HepG2 (cell line): ENCODE measurements around the gene PSME3IP1. TPM values are rescaled to one million over a fixed set of nuclear protein-coding genes. Genes with fewer than 3 reads are reported as not detected.

Experiments used
- ATAC-seq: fragments of 200-7000 bp; cut with Tn5 transposase; 3 replicates; pipeline ENCODE4 v1.9.1; 2020; ENCODE audit warnings: mild to moderate bottlenecking, moderate library complexity
- BruUV-seq: library from RNA; stranded (reverse); fragments of 400-500 nt; replicated peaks from 2 replicates; lab custom pipeline; 2021; lab: Mats Ljungman, UMichigan
- CTCF ChIA-PET: fragments of 300-600 bp; formaldehyde crosslinking; extraction: SDS; loops from one replicate; lab custom pipeline; 2021; ENCODE audit warnings: low total read pairs, inconsistent platforms, low intra/inter-chr PET ratio; lab: Yijun Ruan, JAX
- POLR2A ChIA-PET: fragments of 350-600 bp; sonication (Branson Sonifier 250); formaldehyde crosslinking; loops from one replicate; lab custom pipeline; 2020; ENCODE audit warnings: antibody characterized with exemption, inconsistent platforms; lab: Yijun Ruan, JAX
- DNase-seq: peaks from one replicate; pipeline ENCODE4 v3.0.0-alpha.2; 2015; ENCODE audit warnings: low spot score
- FAIRE-seq: peaks from 3 replicates; lab custom pipeline; 2011; peaks lifted over from hg19 to GRCh38; lab: Jason Lieb, UNC
- H2AFZ ChIP-seq: one replicate; pipeline ENCODE4 v1.6.1; 2011; ENCODE audit warnings: low read length, inconsistent platforms
- H3K27ac ChIP-seq: fragments of 300-600 bp; 3 replicates; pipeline ENCODE4 v1.8.0; 2011; ENCODE audit warnings: mixed run types, mild to moderate bottlenecking, mixed read lengths, low read length, inconsistent platforms; ENCODE audit not compliant: insufficient read depth; ENCODE audit errors: extremely low read length
- H3K27me3 ChIP-seq, 2 experiments: fragments of 200-600 bp in 1 of 2; 2 replicates in 1 of 2; 3 replicates in 1 of 2; pipeline versions ENCODE4 v1.6.0 to v1.8.0; 2011; ENCODE audit warnings: low read length in 2 of 2, mild to moderate bottlenecking in 2 of 2, moderate library complexity in 2 of 2, inconsistent platforms in 1 of 2; ENCODE audit not compliant: insufficient read depth in 2 of 2, control insufficient read depth in 1 of 2
- H3K36me3 ChIP-seq, 2 experiments: fragments of 200-600 bp in 1 of 2; replicated peaks in 1 of 2; 2 replicates in 1 of 2; 3 replicates in 1 of 2; pipeline versions ENCODE4 v1.5.1 to v1.8.0; 2011; ENCODE audit warnings: low read length in 2 of 2, inconsistent platforms in 1 of 2; ENCODE audit not compliant: insufficient read depth in 2 of 2, control insufficient read depth in 1 of 2
- H3K4me1 ChIP-seq: 2 replicates; pipeline ENCODE4 v1.5.1; 2012; ENCODE audit warnings: low read length, inconsistent platforms; ENCODE audit not compliant: insufficient read depth
- H3K4me2 ChIP-seq: 2 replicates; pipeline ENCODE4 v1.6.0; 2011; ENCODE audit warnings: low read depth, low read length, inconsistent platforms
- H3K4me3 ChIP-seq, 3 experiments: fragments of 200-600 bp in 1 of 3; sonication (generic), shearing (Covaris generic) in 1 of 3; replicated peaks in 1 of 3; 2 replicates each; pipeline ENCODE4 v1.5.1; 2011 to 2016; ENCODE audit warnings: low read length in 3 of 3, inconsistent platforms in 2 of 3, low read depth in 2 of 3, mild to moderate bottlenecking in 2 of 3, control low read depth in 1 of 3, mixed read lengths in 1 of 3; ENCODE audit not compliant: insufficient read depth in 1 of 3
- H3K79me2 ChIP-seq: one replicate; pipeline ENCODE4 v1.6.1; 2011; ENCODE audit warnings: low read length, inconsistent platforms; ENCODE audit not compliant: insufficient read depth
- H3K9ac ChIP-seq: 2 replicates; pipeline ENCODE4 v1.6.0; 2011; ENCODE audit warnings: mild to moderate bottlenecking, low read depth, low read length, inconsistent platforms; ENCODE audit not compliant: insufficient read depth
- H3K9me3 ChIP-seq: 2 replicates; pipeline ENCODE4 v1.5.1; 2012; ENCODE audit warnings: mild to moderate bottlenecking, low read length
- H4K20me1 ChIP-seq: 2 replicates; pipeline ENCODE4 v1.6.0; 2011; ENCODE audit warnings: inconsistent platforms, mild to moderate bottlenecking, low read length, moderate library complexity; ENCODE audit not compliant: insufficient read depth
- ATF7-NPFF ChIP-seq: sonication (generic); formaldehyde crosslinking; IDR thresholded peaks from 2 replicates; pipeline ENCODE4 v1.8.1; 2023; ENCODE audit warnings: mild to moderate bottlenecking, low read depth, missing genetic modification reagents, moderate library complexity
- HNRNPK ChIP-seq: fragments of 200-400 bp; formaldehyde crosslinking; IDR thresholded peaks from 2 replicates; pipeline ENCODE4 v1.6.1; 2018; ENCODE audit warnings: low read length, low read depth, moderate library complexity, mild to moderate bottlenecking; ENCODE audit not compliant: poor library complexity, severe bottlenecking
- MYNN ChIP-seq: sonication (generic); formaldehyde crosslinking; IDR thresholded peaks from 2 replicates; pipeline ENCODE4 v1.4.0; 2020; ENCODE audit warnings: mild to moderate bottlenecking, low read depth, missing genetic modification reagents
- NKX3-1 ChIP-seq: sonication (generic); formaldehyde crosslinking; IDR thresholded peaks from 2 replicates; pipeline ENCODE4 v1.5.0; 2020; ENCODE audit warnings: missing genetic modification reagents
- POLR2A ChIP-seq, 2 experiments: IDR thresholded peaks; 2 replicates each; pipeline ENCODE4 v1.6.1; 2011; ENCODE audit warnings: low read depth in 2 of 2, low read length in 2 of 2, mild to moderate bottlenecking in 1 of 2, moderate library complexity in 1 of 2; ENCODE audit not compliant: insufficient read depth in 1 of 2
- SRSF4 ChIP-seq: fragments of 200-400 bp; formaldehyde crosslinking; IDR thresholded peaks from one replicate; pipeline ENCODE4 v1.6.1; 2018; ENCODE audit warnings: mild to moderate bottlenecking, low read depth, low read length, moderate library complexity; ENCODE audit not compliant: poor library complexity, severe bottlenecking
- ZNF20 ChIP-seq: sonication (generic); formaldehyde crosslinking; IDR thresholded peaks from 2 replicates; pipeline ENCODE4 v1.4.0; 2020; ENCODE audit warnings: mild to moderate bottlenecking, moderate library complexity, missing genetic modification reagents
- ZNF496 ChIP-seq: sonication (generic); formaldehyde crosslinking; IDR thresholded peaks from 2 replicates; pipeline ENCODE4 v1.8.1; 2023; ENCODE audit warnings: mild to moderate bottlenecking, moderate library complexity, missing genetic modification reagents; ENCODE audit not compliant: insufficient replicate concordance
- ZNF530 ChIP-seq: sonication (generic); formaldehyde crosslinking; IDR thresholded peaks from 2 replicates; pipeline ENCODE4 v1.5.0; 2020; ENCODE audit warnings: low read depth, mild to moderate bottlenecking, missing genetic modification reagents
- ZNF564 ChIP-seq: sonication (generic); formaldehyde crosslinking; IDR thresholded peaks from 2 replicates; pipeline ENCODE4 v1.8.1; 2023; ENCODE audit warnings: mild to moderate bottlenecking, missing genetic modification reagents
- ZNF724P ChIP-seq: sonication (generic); formaldehyde crosslinking; IDR thresholded peaks from 2 replicates; pipeline ENCODE4 v1.8.0; 2022; ENCODE audit warnings: missing genetic modification reagents, borderline replicate concordance
- ZNF772 ChIP-seq: sonication (generic); formaldehyde crosslinking; IDR thresholded peaks from 2 replicates; pipeline ENCODE4 v1.5.0; 2020; ENCODE audit warnings: mild to moderate bottlenecking, missing genetic modification reagents
- WGBS: methylation state at CpG from one replicate; pipeline ENCODE4 v1.1.6; 2017; ENCODE audit warnings: low lambda C conversion rate; 5-methylcytosine and 5-hydroxymethylcytosine counted together
- in situ Hi-C: cut with HindIII; loops from 2 replicates; pipeline ENCODE4 v1.10.0; 2017; ENCODE audit warnings: low pct_unique_long_range_greater_than_20kb; ENCODE audit not compliant: extremely low pct_ligation_motif_present
- intact Hi-C: fragments of 100-400 bp; cut with micrococcal nuclease; formaldehyde crosslinking; loops from one replicate; pipeline ENCODE4 v1.10.0; 2022; ENCODE audit not compliant: unreplicated experiment
- polyA plus RNA-seq, 8 experiments: library from polyadenylated mRNA; depleted of rRNA in 3 of 8; stranded (reverse) in 7 of 8; unstranded in 1 of 8; fragments of >200 nt; fragmentation: Illumina TruSeq in 4 of 8; extraction: Trizol in 4 of 8; gene quantifications; 2 replicates each; pipeline versions ENCODE4 v1.2.1 to v1.2.3, GENCODE V29; 2011 to 2016; ENCODE audit warnings: low read depth in 4 of 8, missing spikeins in 1 of 8, mixed read lengths in 1 of 8; ENCODE audit not compliant: insufficient read depth in 1 of 8
- total RNA-seq, 5 experiments: library from RNA; depleted of rRNA; stranded (reverse); fragments of >200 nt; fragmentation: Illumina TruSeq; extraction: Trizol; gene quantifications; 2 replicates each; pipeline ENCODE4 v1.2.3, GENCODE V29; 2016; ENCODE audit warnings: low read depth in 1 of 5
- TF ChIP-seq, protein P1 (sequence below): sonication (generic); formaldehyde crosslinking; IDR thresholded peaks from 2 replicates; pipeline ENCODE4 v1.5.1; 2020; ENCODE audit warnings: mild to moderate bottlenecking, moderate library complexity, missing genetic modification reagents
- TF ChIP-seq, protein P2 (sequence below): sonication (generic); formaldehyde crosslinking; IDR thresholded peaks from 2 replicates; pipeline ENCODE4; 2020; ENCODE audit warnings: missing genetic modification reagents, mild to moderate bottlenecking, borderline replicate concordance
- TF ChIP-seq, protein P3 (sequence below): sonication (generic); formaldehyde crosslinking; IDR thresholded peaks from 2 replicates; pipeline ENCODE4 v1.4.0; 2020; ENCODE audit warnings: missing genetic modification reagents

PSME3IP1 gene
- total and polyA plus RNA-seq, 2 of the 13 experiments (the other 11 are each of a cell fraction or from before 2014, with no cell fraction given), result 90.8 to 99.8 TPM

DNA sequence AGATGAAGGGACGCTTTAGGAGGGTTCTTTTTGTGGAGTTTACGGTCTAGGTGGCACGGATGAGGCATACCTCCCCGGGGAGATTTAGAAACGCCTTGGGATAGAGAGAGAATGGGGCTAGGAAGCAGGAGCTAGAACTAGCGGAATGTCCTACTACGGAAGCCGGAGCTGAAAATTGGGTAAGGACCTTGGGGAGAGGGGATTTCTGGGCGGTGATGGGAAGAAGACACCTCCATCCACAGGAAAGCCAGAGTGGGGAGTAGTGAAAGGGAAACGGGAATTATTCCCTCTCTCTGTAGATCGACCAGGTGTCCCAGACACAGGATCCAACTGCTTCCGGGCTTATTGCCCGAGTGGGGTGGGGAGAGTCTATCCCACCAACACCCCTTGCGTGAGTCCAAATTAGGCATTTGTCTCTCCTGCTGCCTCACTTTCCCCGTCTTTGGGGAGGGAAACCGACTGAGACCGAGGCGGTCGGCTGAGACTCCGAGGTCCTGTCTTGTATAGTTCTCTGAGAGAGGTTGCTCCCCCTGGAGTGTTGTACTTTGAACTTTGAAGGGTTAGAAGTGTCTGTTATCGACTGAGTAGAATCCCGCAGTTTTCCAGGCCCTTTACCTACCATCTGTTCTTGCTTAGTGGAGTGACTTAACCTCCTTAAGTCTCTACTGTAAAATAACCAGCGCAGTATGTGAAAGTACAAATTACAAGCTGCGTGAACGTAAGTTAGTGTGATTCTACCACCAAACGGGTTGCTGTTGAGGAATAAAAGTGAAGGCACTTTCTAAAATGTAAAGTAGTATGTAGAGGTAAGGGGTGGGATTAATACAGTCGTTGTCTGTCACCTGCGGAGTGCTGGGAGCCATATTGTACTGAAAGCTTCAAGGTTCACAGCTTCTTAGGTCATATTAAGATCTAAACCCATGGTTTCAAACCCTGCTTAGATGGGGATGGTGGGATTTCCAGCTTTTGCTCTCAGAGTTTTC lies 1.3 kb upstream of the PSME3IP1 start:
- in situ Hi-C loops (loop anchor here (5.0 kb wide), 1 partner anchor 95 kb away; the partner anchor contains the start of gene PLLP), intact Hi-C loops (loop anchor here (1.0 to 5.0 kb wide), 4 partner anchors 7 to 110 kb away; partner anchors contain the start of genes ARL2BP and PLLP)
- WGBS, result 0% methylated on average over 28 of the region's 28 CpGs
- peak; percentile 54 for DNase-seq
- CTCF ChIA-PET, result no interaction called here
- Histone ChIP-seq H3K4me1 (peaks cover 61% of the 10 kb centered on the region), H3K27ac (peak overlapping the region; percentile 82), H3K9ac (peak overlapping the region; percentile 93), H2AFZ (no peak overlapping the region), H3K36me3 (peaks cover 2 to 8% of the 10 kb centered on the region in 2 experiments; a peak in 4 of 5 replicates), H3K4me3 (peak overlapping the region; percentile 88 to 99 (median 94)), H3K27me3 (no peaks in the 10 kb centered on the region; a peak in 2 of 5 replicates), H3K9me3 (no peaks in the 10 kb centered on the region), H3K4me2 (peak overlapping the region; percentile 76), H4K20me1 (peaks cover 17% of the 10 kb centered on the region), H3K79me2 (peaks cover 88% of the 10 kb centered on the region)
- peak; percentile 43 for ATAC-seq
- TSS peak; percentile 54 for BruUV-seq
- POLR2A ChIA-PET, result interaction anchor here (0.6 to 3.4 kb wide), 13 partner anchors 8 to 293 kb away, joined by 3 to 33 read pairs (median 6); partner anchors contain the start of genes ARL2BP, CIAPIN1, COQ9 and CPNE2
- no peak for FAIRE-seq
- TF ChIP-seq ZNF724P (CRISPR knock-in tag), result no peak
- TF ChIP-seq, protein P1, sequence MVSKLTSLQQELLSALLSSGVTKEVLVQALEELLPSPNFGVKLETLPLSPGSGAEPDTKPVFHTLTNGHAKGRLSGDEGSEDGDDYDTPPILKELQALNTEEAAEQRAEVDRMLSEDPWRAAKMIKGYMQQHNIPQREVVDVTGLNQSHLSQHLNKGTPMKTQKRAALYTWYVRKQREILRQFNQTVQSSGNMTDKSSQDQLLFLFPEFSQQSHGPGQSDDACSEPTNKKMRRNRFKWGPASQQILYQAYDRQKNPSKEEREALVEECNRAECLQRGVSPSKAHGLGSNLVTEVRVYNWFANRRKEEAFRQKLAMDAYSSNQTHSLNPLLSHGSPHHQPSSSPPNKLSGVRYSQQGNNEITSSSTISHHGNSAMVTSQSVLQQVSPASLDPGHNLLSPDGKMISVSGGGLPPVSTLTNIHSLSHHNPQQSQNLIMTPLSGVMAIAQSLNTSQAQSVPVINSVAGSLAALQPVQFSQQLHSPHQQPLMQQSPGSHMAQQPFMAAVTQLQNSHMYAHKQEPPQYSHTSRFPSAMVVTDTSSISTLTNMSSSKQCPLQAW (CRISPR knock-in tag), result 0 out of 2 replicates have a peak, but pooled peaks have one; percentile 7
- no peak for TF ChIP-seq ZNF496 (CRISPR knock-in tag)
- TF ChIP-seq ZNF530, result no peak
- 0 out of 2 replicates have a peak, but pooled peaks have one; percentile 76 for TF ChIP-seq ZNF20 (CRISPR knock-in tag)
- TF ChIP-seq MYNN (CRISPR knock-in tag), result no peak
- TF ChIP-seq, protein P2, sequence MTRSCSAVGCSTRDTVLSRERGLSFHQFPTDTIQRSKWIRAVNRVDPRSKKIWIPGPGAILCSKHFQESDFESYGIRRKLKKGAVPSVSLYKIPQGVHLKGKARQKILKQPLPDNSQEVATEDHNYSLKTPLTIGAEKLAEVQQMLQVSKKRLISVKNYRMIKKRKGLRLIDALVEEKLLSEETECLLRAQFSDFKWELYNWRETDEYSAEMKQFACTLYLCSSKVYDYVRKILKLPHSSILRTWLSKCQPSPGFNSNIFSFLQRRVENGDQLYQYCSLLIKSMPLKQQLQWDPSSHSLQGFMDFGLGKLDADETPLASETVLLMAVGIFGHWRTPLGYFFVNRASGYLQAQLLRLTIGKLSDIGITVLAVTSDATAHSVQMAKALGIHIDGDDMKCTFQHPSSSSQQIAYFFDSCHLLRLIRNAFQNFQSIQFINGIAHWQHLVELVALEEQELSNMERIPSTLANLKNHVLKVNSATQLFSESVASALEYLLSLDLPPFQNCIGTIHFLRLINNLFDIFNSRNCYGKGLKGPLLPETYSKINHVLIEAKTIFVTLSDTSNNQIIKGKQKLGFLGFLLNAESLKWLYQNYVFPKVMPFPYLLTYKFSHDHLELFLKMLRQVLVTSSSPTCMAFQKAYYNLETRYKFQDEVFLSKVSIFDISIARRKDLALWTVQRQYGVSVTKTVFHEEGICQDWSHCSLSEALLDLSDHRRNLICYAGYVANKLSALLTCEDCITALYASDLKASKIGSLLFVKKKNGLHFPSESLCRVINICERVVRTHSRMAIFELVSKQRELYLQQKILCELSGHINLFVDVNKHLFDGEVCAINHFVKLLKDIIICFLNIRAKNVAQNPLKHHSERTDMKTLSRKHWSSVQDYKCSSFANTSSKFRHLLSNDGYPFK (CRISPR knock-in tag), result no peak
- TF ChIP-seq POLR2A (IDR thresholded peaks at IDR 0.05; ENCODE audit: insufficient read depth in 1 of 2, low read depth in 2 of 2, low read length in 2 of 2), result peak; percentile 34 to 62; a peak in 1 of 4 replicates
- 0 out of 2 replicates have a peak, but pooled peaks have one; percentile 47 for TF ChIP-seq NKX3-1 (CRISPR knock-in tag)
- TF ChIP-seq ZNF772, result 0 out of 2 replicates have a peak, but pooled peaks have one; percentile 26
- TF ChIP-seq ZNF564 (CRISPR knock-in tag), result 0 out of 2 replicates have a peak, but pooled peaks have one; percentile 19
- TF ChIP-seq SRSF4, result no peak
- TF ChIP-seq HNRNPK, result peak; percentile 15
- TF ChIP-seq ATF7-NPFF, result no peak
- TF ChIP-seq, protein P3, sequence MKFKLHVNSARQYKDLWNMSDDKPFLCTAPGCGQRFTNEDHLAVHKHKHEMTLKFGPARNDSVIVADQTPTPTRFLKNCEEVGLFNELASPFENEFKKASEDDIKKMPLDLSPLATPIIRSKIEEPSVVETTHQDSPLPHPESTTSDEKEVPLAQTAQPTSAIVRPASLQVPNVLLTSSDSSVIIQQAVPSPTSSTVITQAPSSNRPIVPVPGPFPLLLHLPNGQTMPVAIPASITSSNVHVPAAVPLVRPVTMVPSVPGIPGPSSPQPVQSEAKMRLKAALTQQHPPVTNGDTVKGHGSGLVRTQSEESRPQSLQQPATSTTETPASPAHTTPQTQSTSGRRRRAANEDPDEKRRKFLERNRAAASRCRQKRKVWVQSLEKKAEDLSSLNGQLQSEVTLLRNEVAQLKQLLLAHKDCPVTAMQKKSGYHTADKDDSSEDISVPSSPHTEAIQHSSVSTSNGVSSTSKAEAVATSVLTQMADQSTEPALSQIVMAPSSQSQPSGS (CRISPR knock-in tag), result 0 out of 2 replicates have a peak, but pooled peaks have one; percentile 20
